ENCODE results near the gene ISOC1.

DNA sequence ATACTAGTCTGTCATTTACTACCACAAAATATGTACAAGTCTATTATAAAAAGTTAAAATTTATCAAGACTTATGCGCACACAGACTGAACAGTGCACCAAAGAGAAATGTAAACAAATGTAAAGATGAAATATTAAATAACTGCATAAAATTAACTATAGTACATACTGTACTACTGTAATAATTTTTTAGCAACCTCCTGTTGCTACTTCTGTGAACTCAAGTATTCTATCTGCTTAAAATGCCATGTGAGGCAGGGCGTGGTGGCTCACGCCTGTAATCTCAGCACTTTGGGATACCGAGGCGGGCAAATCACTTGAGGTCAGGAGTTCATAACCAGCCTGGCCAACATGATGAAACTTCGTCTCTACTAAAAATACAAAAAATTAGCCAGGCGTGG is 13.8 kb upstream of the ISOC1 start:
- TF ChIP-seq POLR2AphosphoS5 (IDR thresholded peaks at IDR 0.05; ENCODE audit: borderline replicate concordance, low read depth, low read length), result no peak
- no peak for TF ChIP-seq EZH2 (IDR thresholded peaks at IDR 0.05)
- no peak for TF ChIP-seq FOXP2 (optimal IDR thresholded peaks at IDR 0.05; ENCODE audit: control extremely low read depth, extremely low read length, insufficient read depth)

All from SK-N-MC (cell line).